Bronchial epithelial cell (primary cell): Measurements from ENCODE around the gene TBX19. TPM values are rescaled to one million over a fixed set of nuclear protein-coding genes. Genes with fewer than 3 reads are reported as not detected.

Source experiments
- DNase-seq: peaks from one replicate; pipeline ENCODE4 v3.0.0-alpha.2; 2010; ENCODE audit warnings: low read depth
- FAIRE-seq: peaks from 2 replicates; lab custom pipeline; 2011; peaks lifted over from hg19 to GRCh38; lab: Jason Lieb, UNC
- H3K27me3 ChIP-seq: 2 replicates; pipeline ENCODE4 v1.5.1; 2011; ENCODE audit warnings: low read length; ENCODE audit not compliant: control insufficient read depth, insufficient read depth
- H3K36me3 ChIP-seq: 2 replicates; pipeline ENCODE4 v1.5.1; 2011; ENCODE audit warnings: low read length; ENCODE audit not compliant: control insufficient read depth, insufficient read depth
- H3K4me3 ChIP-seq: 2 replicates; pipeline ENCODE4 v1.5.1; 2011; ENCODE audit warnings: mild to moderate bottlenecking, low read depth, low read length, control low read depth
- CTCF ChIP-seq: IDR thresholded peaks from 2 replicates; pipeline ENCODE4 v1.5.1; 2011; ENCODE audit warnings: mild to moderate bottlenecking, moderate library complexity, low read length, control low read depth, inconsistent platforms; ENCODE audit not compliant: insufficient read depth, severe bottlenecking
- total RNA-seq: library from RNA; depleted of rRNA; stranded (reverse); fragments of >200 nt; gene quantifications from 2 replicates; pipeline ENCODE4 v1.2.1, GENCODE V29; 2014

TBX19 gene
- total RNA-seq, 1 donor from 2014 or later = 0.79 TPM

DNA sequence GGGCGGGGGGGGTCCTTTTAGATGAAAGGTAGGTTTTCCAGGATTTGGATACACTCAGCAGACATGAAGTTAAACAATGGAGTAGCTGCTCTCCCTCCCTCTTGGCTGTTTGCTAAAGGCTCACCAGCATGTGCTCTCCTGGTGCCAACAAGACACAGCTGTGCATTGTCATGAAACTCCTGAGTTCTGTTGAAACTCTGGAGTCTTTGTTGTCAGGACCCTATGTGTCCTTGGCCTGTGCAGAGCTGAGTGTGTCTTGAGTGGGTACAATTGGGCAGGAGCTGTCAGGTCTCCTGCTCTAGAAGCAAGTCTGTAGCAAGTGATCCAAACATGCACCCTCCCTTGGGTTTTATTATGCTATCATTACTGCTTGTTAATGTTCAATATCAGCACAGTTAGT lies 12.7 kb downstream of the TBX19 start:
- no peaks in the 10 kb centered on the region for H3K27me3 ChIP-seq
- no peak for FAIRE-seq
- H3K4me3 ChIP-seq = no peak overlapping the region
- no peaks in the 10 kb centered on the region for H3K36me3 ChIP-seq
- no peak for DNase-seq
- no peak for TF ChIP-seq CTCF

DNA sequence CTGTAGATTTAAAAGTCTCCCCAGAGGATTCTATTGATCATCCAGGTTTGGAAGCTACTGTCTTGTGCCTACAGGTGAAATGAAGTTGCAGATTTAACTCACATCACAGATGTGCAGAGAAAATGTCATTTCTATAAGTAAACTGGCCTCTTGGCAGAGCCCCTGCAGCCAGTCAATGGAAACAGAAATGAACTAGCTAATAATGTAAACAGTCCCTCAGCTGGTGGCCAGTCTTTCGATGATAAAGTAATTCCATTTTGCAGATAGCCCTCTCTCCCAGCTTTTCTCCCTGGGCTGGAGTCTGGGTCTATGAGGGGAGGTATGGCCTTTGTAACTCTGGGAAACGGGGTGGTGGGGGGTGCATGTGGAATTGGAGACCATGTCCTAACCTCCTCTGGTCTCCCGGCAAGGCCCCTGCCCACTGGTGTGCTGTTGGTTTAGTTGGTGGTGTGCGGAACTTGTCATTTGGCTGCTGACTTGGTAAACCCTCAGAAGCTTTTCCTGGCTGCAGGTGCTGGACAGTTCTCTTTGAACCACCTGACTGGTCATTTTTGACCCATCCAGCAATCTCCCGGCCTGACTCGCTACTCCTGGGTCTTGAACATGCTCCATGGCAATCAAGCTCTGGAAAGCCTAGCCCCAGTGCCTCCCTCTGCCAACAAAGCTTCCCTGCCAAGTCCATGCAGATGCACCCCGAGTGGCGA lies 14.9 kb downstream of the TBX19 start:
- Histone ChIP-seq H3K36me3 (no peaks in the 10 kb centered on the region), H3K4me3 (no peak overlapping the region), H3K27me3 (no peaks in the 10 kb centered on the region)
- DNase-seq (no peak), FAIRE-seq (no peak)
- no peak for TF ChIP-seq CTCF

- no peak for TF ChIP-seq CTCF
- Histone ChIP-seq H3K36me3 (no peaks in the 10 kb centered on the region), H3K27me3 (no peaks in the 10 kb centered on the region), H3K4me3 (no peak overlapping the region)
- DNase-seq = no peak
- FAIRE-seq = no peak
These were observed 16.5 kb downstream of the TBX19 start for GRCh38 chr1:168297019-168297730.

DNA sequence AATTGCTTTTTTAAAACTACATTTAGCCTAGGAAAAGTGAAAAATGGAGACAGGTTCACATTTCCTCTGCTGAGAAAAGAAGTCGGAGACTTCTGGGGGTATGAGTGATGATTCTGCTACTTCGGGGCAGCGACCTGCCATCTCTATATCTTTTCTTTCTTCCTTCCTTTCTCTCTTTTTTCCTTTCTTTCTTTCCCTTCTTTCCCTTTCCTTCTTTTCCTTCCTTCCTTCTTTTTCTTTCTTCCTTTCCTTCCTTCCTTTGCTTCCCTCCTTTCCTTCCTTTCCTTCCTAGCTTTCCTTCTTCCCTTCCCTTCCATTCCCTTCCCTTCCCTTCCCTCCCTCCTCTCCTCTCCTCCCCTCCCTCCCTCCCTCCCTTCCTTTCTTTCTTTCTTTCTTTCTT lies 17.8 kb downstream of the TBX19 start:
- Histone ChIP-seq H3K27me3 (no peaks in the 10 kb centered on the region), H3K4me3 (no peak overlapping the region), H3K36me3 (no peaks in the 10 kb centered on the region)
- no peak for TF ChIP-seq CTCF
- FAIRE-seq (no peak), DNase-seq (no peak)

DNA sequence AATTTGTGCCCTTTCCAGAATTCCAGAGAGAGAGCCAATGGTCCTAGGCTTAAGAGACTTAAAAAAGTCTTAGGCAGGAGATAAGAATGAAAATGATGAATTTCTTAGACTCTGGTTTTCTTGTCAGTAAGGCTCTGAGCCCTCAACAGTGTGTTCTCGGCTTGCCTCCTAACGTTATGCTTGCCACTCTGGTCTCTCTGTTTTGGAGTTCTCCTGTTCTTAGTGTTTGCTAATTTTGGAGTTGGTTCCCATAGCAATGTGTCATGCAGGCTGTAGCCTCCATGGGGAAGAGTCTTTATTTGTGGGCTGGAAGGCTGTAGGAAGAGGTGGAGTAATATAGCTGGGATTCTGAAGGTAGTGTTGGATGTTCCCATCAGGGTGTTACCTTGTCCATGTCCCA lies 19.9 kb downstream of the TBX19 start:
- Histone ChIP-seq H3K4me3 (no peak overlapping the region), H3K36me3 (no peaks in the 10 kb centered on the region), H3K27me3 (no peaks in the 10 kb centered on the region)
- TF ChIP-seq CTCF = no peak
- DNase-seq (no peak), FAIRE-seq (no peak)
